NCI-H1092 (cell line): ENCODE data around the gene HDHD2.

Experiments
- DNase-seq: peaks from one replicate; lab custom pipeline; 2025; lab: John Stamatoyannopoulos, UW

The HDHD2 gene

GRCh38 chr18:47146206-47146605, 4.1 kb downstream of the HDHD2 start:
- DNase-seq, result no peak

DNA sequence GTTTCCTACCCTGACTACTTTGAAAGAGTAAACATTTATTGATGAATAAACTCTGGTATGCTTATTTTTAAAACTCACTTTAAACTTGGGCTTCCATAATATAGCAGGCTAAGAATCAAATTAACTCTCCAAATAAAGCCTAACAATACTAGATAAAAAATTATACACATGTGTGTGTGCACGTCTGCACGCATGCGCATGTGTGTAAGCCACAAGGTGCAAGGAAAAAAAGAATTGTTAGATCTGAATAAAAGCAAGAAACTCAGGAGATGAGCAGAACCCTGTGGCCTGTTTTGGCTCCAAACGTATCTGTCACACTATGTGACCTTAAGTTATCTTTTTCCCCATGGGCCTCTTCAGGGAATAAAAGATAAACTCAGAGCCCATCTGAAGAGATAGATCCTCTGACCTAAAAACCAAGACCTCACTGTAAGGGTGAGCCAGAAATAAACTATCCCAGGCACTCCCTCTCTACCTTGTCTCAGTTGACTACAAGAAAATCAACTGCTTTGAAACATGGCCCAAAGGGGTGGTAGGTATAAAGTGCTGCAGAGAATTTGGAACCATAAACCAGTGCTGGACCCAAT, 6.3 kb downstream of the HDHD2 start:
- no peak for DNase-seq

- DNase-seq, result no peak
Measured at GRCh38 chr18:47143153-47143552, 7.1 kb downstream of the HDHD2 start.

DNA sequence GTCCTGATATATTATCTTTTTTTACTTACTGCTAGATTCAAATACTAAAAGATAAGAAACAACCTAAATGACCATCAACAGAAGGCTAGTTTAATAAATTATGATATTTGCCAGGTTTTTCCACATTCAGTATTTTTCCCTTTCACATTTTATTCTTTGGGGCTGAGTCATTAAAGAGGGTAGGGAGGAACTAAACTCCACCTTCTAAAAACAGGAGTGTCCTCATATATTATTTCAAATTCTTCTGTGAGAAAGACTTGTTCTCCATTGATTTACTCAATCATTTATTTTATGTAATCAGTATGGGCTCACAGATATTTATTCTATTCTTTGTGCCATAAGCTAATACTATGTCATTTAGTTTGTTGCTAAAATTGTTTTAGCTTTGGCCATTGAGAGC, 9.0 kb downstream of the HDHD2 start:
- no peak for DNase-seq

GRCh38 chr18:47121146-47121545, 29.2 kb downstream of the HDHD2 start:
- no peak for DNase-seq

DNA sequence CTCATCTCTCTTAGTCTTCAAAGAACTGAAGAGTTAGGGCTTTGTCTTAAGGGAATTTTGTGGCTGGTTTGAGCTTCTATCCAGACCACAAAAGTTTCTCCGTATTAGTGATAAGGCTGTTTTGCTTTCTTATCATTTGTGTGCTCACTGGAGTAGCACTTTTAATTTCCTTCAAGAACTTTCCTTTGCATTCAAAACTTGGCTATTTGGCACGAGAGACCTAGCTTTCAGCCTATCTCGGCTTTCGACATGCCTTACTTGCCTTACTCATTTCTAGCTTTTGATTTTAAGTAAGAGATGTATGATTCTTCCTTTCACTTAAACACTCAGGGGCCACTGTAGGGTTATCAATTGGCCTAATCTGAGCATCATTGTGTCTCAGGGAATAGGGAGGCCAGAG, 29.9 kb downstream of the HDHD2 start:
- DNase-seq, result no peak

DNA sequence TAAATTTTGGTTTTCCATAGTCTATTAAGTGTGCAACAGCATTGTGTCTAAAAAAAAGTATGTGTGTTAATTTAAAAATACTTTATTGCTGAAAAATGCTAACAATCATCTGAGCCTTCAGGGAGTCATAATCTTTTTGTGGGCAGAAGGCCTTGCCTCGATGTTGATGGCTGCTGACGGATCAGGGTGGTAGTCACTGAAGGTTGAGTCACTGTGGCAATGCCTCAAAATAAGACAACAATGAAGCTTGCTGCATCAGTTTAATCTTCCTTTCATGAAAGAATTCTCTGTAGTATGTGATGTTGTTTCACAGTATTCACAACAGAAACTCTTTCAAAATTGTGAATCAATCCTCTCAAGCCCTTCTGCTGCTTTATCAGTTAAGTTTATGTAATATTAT, 31.3 kb downstream of the HDHD2 start:
- DNase-seq, result no peak

DNA sequence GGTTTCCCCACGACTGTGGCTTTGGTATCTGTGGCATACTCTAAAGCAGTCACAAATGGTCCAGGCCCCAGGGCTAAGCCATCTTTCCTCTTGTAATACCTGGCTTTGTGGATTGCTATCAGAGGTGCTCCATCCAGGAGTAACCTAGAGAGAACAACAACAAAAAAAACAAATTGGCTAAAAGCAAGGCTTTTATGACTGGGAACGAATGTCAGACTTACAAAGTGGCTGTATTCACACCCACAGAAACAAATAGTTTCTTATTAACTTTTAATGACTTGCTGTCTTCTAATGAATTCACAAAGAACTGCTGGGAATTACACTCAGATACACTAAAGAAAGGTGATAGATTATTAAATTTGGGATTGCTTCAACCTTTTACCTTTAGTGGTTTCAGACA, 35.1 kb downstream of the HDHD2 start:
- no peak for DNase-seq

- DNase-seq, result no peak
Measured at GRCh38 chr18:47113796-47114540, 36.3 kb downstream of the HDHD2 start.

GRCh38 chr18:47110492-47111274, 39.6 kb downstream of the HDHD2 start:
- DNase-seq, result no peak

GRCh38 chr18:47109720-47110119, 40.6 kb downstream of the HDHD2 start:
- DNase-seq, result no peak

DNA sequence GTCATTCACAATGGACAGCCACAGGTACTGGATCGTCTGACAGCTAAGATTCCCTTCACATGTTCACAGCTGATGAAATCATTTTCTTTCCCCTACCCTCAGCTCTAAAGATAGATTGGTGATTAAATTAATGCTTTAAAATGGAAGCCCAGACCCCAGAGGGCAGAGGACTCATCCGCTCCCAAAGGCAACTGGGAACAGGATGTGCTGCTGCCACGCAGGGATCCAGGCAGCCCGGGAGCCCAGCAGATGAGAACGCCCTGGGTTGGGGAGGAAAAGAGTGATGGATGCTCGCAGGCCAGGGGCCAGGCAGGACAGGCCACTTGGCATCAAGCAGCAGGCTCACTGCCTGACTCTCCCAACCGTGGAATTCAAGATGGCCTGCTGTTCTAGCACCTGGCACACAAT, 41.3 kb downstream of the HDHD2 start:
- DNase-seq, result no peak

GRCh38 chr18:47108373-47108772, 41.9 kb downstream of the HDHD2 start:
- DNase-seq, result no peak

GRCh38 chr18:47100212-47100831, 50.0 kb downstream of the HDHD2 start:
- DNase-seq, result peak; percentile 53

- no peak for DNase-seq
Measured at GRCh38 chr18:47095810-47096209, 54.5 kb downstream of the HDHD2 start.

DNA sequence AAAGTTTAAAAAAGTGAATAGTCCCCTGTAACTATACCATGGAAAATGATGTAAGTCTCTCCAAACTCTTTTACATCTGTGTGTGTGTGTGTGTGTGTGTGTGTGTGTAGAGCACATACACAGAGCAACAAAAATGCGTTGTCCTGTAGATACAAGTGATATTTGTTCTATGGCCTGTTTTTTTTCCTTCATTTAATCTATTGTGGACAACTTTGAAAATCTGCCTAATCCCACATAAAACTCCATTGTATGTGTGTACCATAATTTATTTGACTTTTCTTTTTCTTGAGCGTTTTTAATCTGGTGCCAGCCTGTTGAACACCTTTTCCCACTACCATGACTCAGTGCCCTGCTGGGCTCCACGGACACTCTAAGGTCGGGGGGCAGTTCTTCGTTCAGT, 62.6 kb downstream of the HDHD2 start:
- DNase-seq, result no peak

DNA sequence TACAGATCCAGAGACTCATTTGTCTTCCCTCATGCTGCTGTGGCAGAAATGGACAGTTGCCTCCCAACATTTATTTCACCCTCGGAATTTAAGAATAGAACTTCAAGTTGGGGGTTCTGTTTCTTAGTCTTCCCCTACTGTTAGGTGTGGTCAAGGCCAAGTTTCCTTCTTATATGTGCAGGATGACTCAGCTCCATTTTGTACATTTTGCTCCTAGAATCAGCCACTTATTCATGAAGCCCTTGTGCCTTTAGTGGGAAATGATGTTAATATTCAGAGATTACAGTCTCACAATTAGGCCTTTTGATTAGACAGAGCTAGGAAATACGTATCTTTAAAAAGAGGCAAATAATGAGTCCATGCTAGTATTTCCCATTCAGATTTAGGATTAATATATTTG, 68.7 kb downstream of the HDHD2 start:
- no peak for DNase-seq

DNA sequence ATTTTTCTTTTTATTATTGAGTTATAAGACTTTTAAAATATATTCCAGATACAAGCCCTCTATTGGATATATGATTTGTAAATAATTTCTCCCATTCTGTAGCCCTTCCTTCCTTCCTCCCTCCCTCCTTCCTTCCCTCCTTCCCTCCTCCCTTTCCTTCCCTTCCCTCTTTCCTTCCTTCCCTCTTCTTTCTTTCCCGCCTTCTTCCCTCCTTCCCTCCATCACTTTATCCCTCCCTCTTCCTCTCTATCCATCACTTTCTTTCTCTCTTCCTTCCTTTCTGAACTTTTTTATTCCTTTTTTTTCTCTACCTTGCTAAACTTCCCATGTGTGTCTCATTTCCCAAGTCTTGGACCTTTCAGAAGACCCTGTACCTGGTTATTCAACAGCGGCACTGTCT, 69.4 kb downstream of the HDHD2 start:
- no peak for DNase-seq

DNA sequence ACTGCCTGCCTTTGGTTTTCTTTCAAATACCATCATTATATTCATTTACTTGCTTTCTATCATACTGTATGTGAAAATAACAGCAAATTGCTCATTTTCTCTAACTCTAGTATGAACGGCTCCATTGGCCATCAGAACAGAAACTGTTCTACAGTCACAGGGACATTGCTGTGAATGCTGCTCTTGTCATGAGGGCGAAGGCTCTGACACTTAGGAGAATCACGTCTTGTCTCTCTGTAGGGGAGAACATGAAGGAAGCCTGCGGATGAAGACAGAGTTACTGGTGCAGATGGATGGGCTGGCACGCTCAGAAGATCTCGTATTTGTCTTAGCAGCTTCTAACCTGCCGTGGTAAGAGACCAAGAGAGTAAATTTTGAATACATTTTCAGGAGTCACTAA, 73.2 kb downstream of the HDHD2 start:
- DNase-seq, result no peak

DNA sequence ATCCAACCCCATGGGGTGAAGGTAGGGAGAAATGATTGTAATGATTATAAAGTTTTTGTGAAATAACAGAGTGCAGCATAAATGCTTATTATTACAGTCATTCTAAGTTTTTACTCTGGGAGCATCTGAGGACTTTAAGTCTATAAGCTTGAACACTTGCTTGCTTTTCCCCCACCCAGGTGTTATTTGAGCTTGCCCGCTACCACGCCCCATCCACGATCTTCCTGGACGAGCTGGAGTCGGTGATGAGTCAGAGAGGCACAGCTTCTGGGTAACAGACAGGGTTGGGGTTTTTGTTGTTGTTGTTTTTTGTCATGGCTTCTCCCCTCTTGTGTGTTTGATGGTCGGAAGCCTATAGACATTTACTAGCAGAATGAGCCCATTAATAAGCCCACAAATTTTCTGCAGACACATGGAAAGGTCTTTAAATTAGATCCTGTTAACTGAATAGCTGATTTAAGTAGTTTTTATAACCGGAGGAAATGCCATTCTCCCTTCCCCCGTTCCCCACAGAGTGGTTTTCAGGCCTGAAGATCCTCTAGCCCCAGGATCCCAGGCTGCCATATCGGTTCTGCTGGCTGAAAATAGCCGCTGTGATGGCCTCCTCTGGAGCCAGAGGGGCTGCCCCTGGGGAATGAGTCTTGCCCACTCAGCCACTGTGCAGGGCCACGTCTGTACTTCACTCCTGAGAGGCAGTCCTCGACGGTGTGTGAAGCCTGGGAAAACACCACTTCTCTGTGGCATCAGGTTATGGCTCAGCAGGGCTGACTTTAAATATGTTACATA, 75.0 kb downstream of the HDHD2 start:
- no peak for DNase-seq

- DNase-seq, result no peak
Measured at GRCh38 chr18:47067648-47068047, 82.7 kb downstream of the HDHD2 start.

DNA sequence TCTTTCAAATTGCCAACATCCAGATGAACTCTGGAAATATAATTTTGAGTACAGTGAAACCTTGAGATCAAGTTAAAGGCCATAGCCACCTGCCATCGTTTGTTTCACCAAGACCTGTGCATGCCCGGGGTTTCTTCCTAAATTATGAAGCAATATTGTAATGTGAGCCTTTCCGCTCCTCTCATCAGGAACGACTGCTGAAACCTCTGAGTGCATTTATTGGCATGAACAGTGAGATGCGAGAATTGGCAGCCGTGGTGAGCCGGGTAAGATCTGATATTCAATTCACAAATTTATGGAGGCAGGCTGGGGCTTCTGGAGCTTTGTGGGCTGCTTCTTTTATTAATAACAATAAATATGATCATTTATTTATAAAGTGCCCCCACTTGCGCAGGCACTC, 87.2 kb downstream of the HDHD2 start:
- no peak for DNase-seq
